DOHH2 (cell line): Measurements from ENCODE around the gene IL10RA.
A peak's percentile ranks its signal among the peaks of the same experiment; 100 is the strongest.

Source experiments
- H3F3A ChIP-seq: fragments of 200-600 bp; sonication (generic), shearing (Covaris generic); 2 replicates; pipeline ENCODE4 v1.6.0; 2016; ENCODE audit warnings: antibody characterized with exemption, mild to moderate bottlenecking; ENCODE audit not compliant: control insufficient read depth, insufficient read depth
- H3K27ac ChIP-seq: fragments of 200-600 bp; sonication (generic); 2 replicates; pipeline ENCODE4 v1.5.1; 2014; ENCODE audit warnings: low read depth, mild to moderate bottlenecking, low read length, moderate library complexity
- H3K27me3 ChIP-seq: fragments of 200-600 bp; sonication (generic); 2 replicates; pipeline ENCODE4 v1.6.1; 2014; ENCODE audit warnings: mild to moderate bottlenecking, low read length, mixed read lengths; ENCODE audit not compliant: control insufficient read depth
- H3K36me3 ChIP-seq: fragments of 200-600 bp; sonication (generic); 2 replicates; pipeline ENCODE4 v1.6.1; 2014; ENCODE audit warnings: mild to moderate bottlenecking, low read length, moderate library complexity, mixed read lengths; ENCODE audit not compliant: control insufficient read depth
- H3K4me1 ChIP-seq: fragments of 200-600 bp; sonication (generic); 2 replicates; pipeline ENCODE4 v1.6.1; 2014; ENCODE audit warnings: mild to moderate bottlenecking, low read length, mixed read lengths; ENCODE audit not compliant: control insufficient read depth
- H3K4me2 ChIP-seq: fragments of 200-600 bp; sonication (generic); 2 replicates; pipeline ENCODE4 v1.6.0; 2014; ENCODE audit warnings: mild to moderate bottlenecking, low read length, moderate library complexity
- H3K4me3 ChIP-seq: fragments of 200-600 bp; sonication (generic); 2 replicates; pipeline ENCODE4 v1.5.1; 2014; ENCODE audit warnings: mild to moderate bottlenecking, low read length, mixed read lengths
- H3K79me2 ChIP-seq: fragments of 200-600 bp; sonication (generic); 2 replicates; pipeline ENCODE4 v1.6.1; 2014; ENCODE audit warnings: mild to moderate bottlenecking, low read length, mixed read lengths; ENCODE audit not compliant: control insufficient read depth
- H3K9me2 ChIP-seq: fragments of 200-600 bp; sonication (generic); replicated peaks from 2 replicates; pipeline ENCODE4 v1.6.1; 2014; ENCODE audit warnings: mild to moderate bottlenecking, low read length, mixed read lengths; ENCODE audit not compliant: control insufficient read depth
- H3K9me3 ChIP-seq: fragments of 200-600 bp; sonication (generic); 2 replicates; pipeline ENCODE4 v1.6.1; 2014; ENCODE audit warnings: antibody characterized with exemption, low read length, mixed read lengths; ENCODE audit not compliant: control insufficient read depth, insufficient read depth
- H4K20me1 ChIP-seq: fragments of 200-600 bp; sonication (generic); 2 replicates; pipeline ENCODE4 v1.6.0; 2014; ENCODE audit warnings: low read depth, mild to moderate bottlenecking, antibody characterized with exemption, low read length, moderate library complexity; ENCODE audit not compliant: control insufficient read depth, insufficient read depth
- CTCF ChIP-seq: fragments of 200-600 bp; sonication (generic); IDR thresholded peaks from one replicate; pipeline ENCODE4 v1.5.1; 2014; ENCODE audit warnings: antibody characterized with exemption, mild to moderate bottlenecking, low read depth, low read length; ENCODE audit not compliant: poor library complexity, severe bottlenecking
- EZH2phosphoT487 ChIP-seq: fragments of 200-600 bp; sonication (generic); IDR thresholded peaks from 2 replicates; pipeline ENCODE4 v1.6.1; 2017; ENCODE audit warnings: borderline replicate concordance, mild to moderate bottlenecking, antibody characterized with exemption, low read length, moderate library complexity, mixed read lengths

IL10RA gene

DNA sequence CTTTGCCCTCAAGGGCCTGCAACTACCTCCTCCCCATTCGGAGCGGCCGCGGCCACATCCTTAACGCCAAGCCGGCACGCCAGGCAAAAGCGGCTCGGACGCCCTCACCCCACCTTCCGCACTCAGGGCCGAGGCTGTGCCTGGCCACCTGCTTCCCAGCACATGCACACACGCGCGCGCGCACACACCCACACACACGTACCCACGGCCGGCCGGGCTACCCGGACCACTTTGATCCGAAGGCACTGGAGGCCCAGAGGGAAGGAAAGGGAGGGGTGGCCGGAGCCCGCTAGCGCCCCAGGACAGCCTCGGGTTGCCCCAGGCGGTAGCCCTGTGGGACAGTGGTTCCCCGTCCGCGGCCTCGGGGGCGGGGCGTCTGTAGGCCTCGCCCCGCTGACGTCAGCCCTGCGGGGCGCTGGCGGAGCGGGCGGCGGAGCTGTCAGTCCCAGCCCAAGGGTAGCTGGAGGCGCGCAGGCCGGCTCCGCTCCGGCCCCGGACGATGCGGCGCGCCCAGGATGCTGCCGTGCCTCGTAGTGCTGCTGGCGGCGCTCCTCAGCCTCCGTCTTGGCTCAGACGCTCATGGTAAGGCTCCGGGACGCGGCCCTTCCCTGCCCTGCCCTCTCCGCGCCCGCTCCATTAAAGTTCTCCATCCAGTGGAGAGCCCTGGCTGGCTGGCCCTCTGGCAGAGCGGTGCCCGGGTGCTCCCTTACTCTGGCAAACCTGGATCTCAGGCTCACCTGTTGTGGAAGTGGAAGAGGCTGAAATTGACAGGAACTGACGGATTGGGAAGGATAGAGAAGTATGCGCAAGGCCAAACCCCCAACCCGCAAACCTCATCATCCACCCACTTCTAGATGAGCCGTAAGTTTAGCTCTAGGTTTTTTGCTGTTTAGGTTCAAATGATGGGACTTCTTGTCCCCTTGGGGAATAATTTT lies at the start of gene IL10RA:
Gene IL10RA (plus strand): TSS at position 442 of the 935 bp plus-strand sequence. CDS start 74 bp downstream, at position 516.
- Histone ChIP-seq H4K20me1 (no peaks in the 10 kb centered on the region; the same call in 1 of the 2 replicates), H3F3A (peaks cover 3% of the 10 kb centered on the region; the same call in 1 of the 2 replicates), H3K79me2 (peaks cover 49% of the 10 kb centered on the region), H3K4me1 (peaks cover 62% of the 10 kb centered on the region), H3K4me2 (peak within 1 kb of the TSS; percentile 91), H3K36me3 (peaks cover 54% of the 10 kb centered on the region), H3K27me3 (no peaks in the 10 kb centered on the region), H3K9me2 (no peaks in the 10 kb centered on the region), H3K4me3 (peak within 1 kb of the TSS; percentile 86), H3K27ac (peak within 1 kb of the TSS; percentile 76), H3K9me3 (peaks cover 4% of the 10 kb centered on the region; the same call in 1 of the 2 replicates)
- TF ChIP-seq EZH2phosphoT487 (no peak), CTCF (peak; percentile 31)

DNA sequence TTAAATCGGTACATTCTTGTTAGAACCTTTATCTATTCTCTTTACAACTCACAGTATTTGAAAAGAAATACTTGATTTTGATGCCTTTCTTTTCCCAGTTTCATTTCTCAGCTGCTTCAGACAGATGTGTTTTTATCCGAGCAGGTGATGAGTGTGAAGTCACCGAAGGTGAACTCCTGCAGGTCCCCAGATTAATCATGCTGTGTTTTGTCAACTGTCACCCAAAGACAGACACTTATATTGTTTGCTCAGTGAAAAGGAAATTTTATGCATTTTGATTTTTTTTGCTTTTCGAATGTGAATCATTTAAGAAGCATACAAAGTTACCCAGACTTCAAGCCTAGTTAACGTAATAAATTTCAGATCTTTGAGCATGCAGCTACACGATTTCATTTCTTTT lies 49.2 kb upstream of the IL10RA start:
- no peaks in the 10 kb centered on the region for H4K20me1 ChIP-seq
- H3K4me3 ChIP-seq = peak overlapping the region; percentile 39
- peaks cover 7% of the 10 kb centered on the region; the same call in 1 of the 2 replicates for H3F3A ChIP-seq
- H3K9me3 ChIP-seq = no peaks in the 10 kb centered on the region
- H3K4me2 ChIP-seq = peak overlapping the region; percentile 62
- H3K27me3 ChIP-seq = no peaks in the 10 kb centered on the region
- H3K4me1 ChIP-seq = peaks cover 54% of the 10 kb centered on the region
- H3K27ac ChIP-seq = peak overlapping the region; percentile 66
- no peaks in the 10 kb centered on the region for H3K79me2 ChIP-seq
- H3K36me3 ChIP-seq = no peaks in the 10 kb centered on the region
- TF ChIP-seq EZH2phosphoT487 (no peak), CTCF (no peak)
- no peaks in the 10 kb centered on the region for H3K9me2 ChIP-seq

DNA sequence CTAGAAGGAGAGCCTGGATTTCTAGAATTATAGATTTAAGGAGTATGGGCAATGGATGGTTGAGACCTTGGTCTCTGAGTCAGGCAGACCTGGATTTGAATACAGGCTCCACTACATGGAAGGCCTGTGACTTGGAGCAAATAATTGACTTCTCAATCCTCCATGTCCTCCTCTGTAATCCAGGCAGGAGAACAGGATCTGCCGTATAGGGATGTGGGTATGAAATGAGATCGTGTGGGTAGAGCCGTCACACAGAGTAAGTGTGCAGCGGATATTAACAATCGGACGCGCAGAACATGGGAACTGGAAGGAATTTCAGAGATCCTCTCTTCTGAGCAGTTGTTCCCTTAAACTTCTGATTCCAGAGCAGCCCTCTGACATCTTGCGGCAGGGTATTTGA lies 45.5 kb upstream of the IL10RA start:
- 0 out of 2 replicates have a peak, but pooled peaks cover 7% of the 10 kb centered on the region for H3F3A ChIP-seq
- TF ChIP-seq CTCF (no peak), EZH2phosphoT487 (no peak)
- H3K4me1 ChIP-seq = peaks cover 29% of the 10 kb centered on the region
- H3K36me3 ChIP-seq = no peaks in the 10 kb centered on the region
- H3K27ac ChIP-seq = no peak overlapping the region
- no peaks in the 10 kb centered on the region for H3K79me2 ChIP-seq
- no peaks in the 10 kb centered on the region for H3K27me3 ChIP-seq
- H4K20me1 ChIP-seq = no peaks in the 10 kb centered on the region
- H3K9me2 ChIP-seq = no peaks in the 10 kb centered on the region
- H3K9me3 ChIP-seq = no peaks in the 10 kb centered on the region
- no peak overlapping the region for H3K4me3 ChIP-seq
- H3K4me2 ChIP-seq = no peak overlapping the region
